Peyer's patch (tissue), 4 donors: Measurements from ENCODE around the gene LRGUK. TPM values are rescaled to one million over a fixed set of nuclear protein-coding genes. Genes with fewer than 3 reads are reported as not detected.

Experiments used
- DNase-seq, 3 donors: peaks; one replicate each; pipeline ENCODE4 v3.0.0-alpha.2; 2017 to 2019
- H3K27ac ChIP-seq, 4 donors: fragments of 200-600 bp; sonication (generic); one replicate each; pipeline ENCODE4 v1.5.1; 2016 to 2019
- H3K27me3 ChIP-seq, 2 donors: fragments of 200-600 bp; sonication (generic); one replicate each; pipeline ENCODE4 v1.5.1; 2019
- H3K36me3 ChIP-seq, 3 donors: fragments of 200-600 bp; sonication (generic); one replicate each; pipeline ENCODE4 v1.5.1; 2016 to 2019
- H3K4me1 ChIP-seq, 4 donors: fragments of 200-600 bp; sonication (generic); one replicate each; pipeline ENCODE4 v1.5.1; 2016 to 2019
- H3K4me3 ChIP-seq, 4 donors: fragments of 200-600 bp; sonication (generic); 1 replicate in 3 of 4; 2 replicates in 1 of 4; pipeline ENCODE4 v1.5.1; 2016 to 2019; ENCODE audit warnings: mild to moderate bottlenecking in 1 of 4
- H3K9me3 ChIP-seq, 4 donors: fragments of 200-600 bp; sonication (generic); one replicate each; pipeline ENCODE4 v1.5.1; 2016 to 2019; ENCODE audit warnings: mild to moderate bottlenecking in 1 of 4
- POLR2A ChIP-seq, 2 donors: fragments of 450-650 bp; IDR thresholded peaks; one replicate each; pipeline ENCODE4 v1.5.1; 2017; ENCODE audit warnings: antibody characterized with exemption in 2 of 2, mild to moderate bottlenecking in 2 of 2, moderate library complexity in 2 of 2
- total RNA-seq, 4 donors: library from RNA; depleted of rRNA; stranded (reverse); fragments of >200 nt; gene quantifications; one replicate each; pipeline ENCODE4 v1.1.0, GENCODE V29; 2016
- TF ChIP-seq, protein P1 (sequence below), 6 experiments: fragments of 450-650 bp in 4 of 6; fragments of 200-600 bp in 2 of 6; sonication (generic) in 1 of 6; IDR thresholded peaks; one replicate each; pipeline ENCODE4 v1.5.1; 2017 to 2019; ENCODE audit warnings: antibody characterized with exemption in 6 of 6, mild to moderate bottlenecking in 3 of 6, moderate library complexity in 1 of 6

LRGUK gene
- total RNA-seq, 4 donors from 2014 or later, result 0.40 to 3.3 (median 1.0) TPM

DNA sequence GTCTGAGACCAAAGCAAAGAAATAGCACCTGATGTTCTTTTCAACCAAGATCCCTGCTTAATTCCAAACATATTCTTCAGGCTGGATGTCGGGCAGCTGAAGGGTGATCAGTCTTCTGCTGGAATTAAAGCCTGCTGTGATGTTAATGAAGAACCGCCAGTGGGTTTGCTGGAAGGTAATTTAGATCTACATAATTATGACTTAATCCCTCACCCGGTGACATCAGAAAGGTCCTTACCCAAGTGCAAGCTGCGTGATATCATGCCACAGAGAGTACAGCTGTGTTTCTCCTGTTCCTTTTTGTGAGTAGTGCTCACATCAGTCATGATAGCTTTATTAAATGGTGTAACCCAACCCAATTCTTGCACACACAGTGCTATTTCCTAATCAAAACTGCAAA is 29.1 kb upstream of the LRGUK start:
- TF ChIP-seq, protein P1, sequence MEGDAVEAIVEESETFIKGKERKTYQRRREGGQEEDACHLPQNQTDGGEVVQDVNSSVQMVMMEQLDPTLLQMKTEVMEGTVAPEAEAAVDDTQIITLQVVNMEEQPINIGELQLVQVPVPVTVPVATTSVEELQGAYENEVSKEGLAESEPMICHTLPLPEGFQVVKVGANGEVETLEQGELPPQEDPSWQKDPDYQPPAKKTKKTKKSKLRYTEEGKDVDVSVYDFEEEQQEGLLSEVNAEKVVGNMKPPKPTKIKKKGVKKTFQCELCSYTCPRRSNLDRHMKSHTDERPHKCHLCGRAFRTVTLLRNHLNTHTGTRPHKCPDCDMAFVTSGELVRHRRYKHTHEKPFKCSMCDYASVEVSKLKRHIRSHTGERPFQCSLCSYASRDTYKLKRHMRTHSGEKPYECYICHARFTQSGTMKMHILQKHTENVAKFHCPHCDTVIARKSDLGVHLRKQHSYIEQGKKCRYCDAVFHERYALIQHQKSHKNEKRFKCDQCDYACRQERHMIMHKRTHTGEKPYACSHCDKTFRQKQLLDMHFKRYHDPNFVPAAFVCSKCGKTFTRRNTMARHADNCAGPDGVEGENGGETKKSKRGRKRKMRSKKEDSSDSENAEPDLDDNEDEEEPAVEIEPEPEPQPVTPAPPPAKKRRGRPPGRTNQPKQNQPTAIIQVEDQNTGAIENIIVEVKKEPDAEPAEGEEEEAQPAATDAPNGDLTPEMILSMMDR (IDR thresholded peaks at IDR 0.05), result no peak
- no peak for TF ChIP-seq POLR2A (IDR thresholded peaks at IDR 0.05)

DNA sequence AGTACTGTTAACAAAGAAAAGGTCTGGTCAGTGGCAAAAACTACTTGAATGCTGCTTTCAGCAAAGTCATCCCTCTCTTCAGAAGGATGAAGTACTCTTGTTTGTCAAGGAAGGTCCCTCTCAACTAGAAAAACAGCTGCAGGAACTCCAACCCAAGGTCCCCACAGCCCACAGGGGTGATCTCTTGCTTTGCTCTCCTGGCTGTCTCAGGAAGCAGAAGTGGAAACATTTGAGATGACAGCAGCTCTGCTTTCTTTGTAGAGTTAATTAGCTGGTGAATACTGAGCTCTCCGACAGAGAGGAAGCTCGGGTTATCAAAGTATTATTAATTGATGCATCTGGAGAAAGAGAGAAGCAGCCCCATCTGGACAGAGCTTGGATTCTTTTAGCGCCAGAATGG is 25.4 kb upstream of the LRGUK start:
- Histone ChIP-seq H3K36me3 (no peaks in the 10 kb centered on the region), H3K4me1 (no peaks in the 10 kb centered on the region), H3K27ac (no peak overlapping the region), H3K9me3 (no peaks in the 10 kb centered on the region), H3K4me3 (no peak overlapping the region), H3K27me3 (no peaks in the 10 kb centered on the region)
- DNase-seq, result no peak
- TF ChIP-seq, protein P1 (IDR thresholded peaks at IDR 0.05), result no peak
- no peak for TF ChIP-seq POLR2A (IDR thresholded peaks at IDR 0.05)

More for the DNA sequence above, 29.1 kb upstream of the LRGUK start:
- no peak for DNase-seq
- Histone ChIP-seq H3K4me1 (no peaks in the 10 kb centered on the region), H3K4me3 (no peak overlapping the region), H3K27me3 (no peaks in the 10 kb centered on the region), H3K9me3 (no peaks in the 10 kb centered on the region), H3K27ac (no peak overlapping the region), H3K36me3 (no peaks in the 10 kb centered on the region)

DNA sequence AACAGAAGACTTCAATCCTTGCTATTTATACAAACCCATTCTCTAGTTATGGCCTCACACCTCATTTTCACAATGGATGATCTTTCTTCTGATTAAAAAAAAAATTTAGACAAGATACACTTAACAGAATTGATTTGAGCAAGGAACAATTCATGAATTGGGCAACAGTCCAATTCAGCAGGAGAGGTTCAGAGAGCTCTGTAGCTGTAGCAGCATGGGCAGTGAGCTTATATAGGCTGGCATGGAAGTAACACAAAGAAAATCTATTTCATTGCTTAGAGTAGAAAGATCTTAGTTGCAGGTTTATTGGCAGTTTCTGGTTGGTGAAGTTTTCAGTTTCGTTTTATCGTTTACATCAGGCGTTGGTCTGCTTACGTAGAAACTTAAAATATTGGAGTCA is 23.0 kb upstream of the LRGUK start:
- no peaks in the 10 kb centered on the region for H3K4me1 ChIP-seq
- H3K36me3 ChIP-seq, result no peaks in the 10 kb centered on the region
- no peaks in the 10 kb centered on the region for H3K9me3 ChIP-seq
- no peak for DNase-seq
- H3K27ac ChIP-seq, result no peak overlapping the region
- TF ChIP-seq, protein P1 (IDR thresholded peaks at IDR 0.05), result no peak
- TF ChIP-seq POLR2A (IDR thresholded peaks at IDR 0.05), result no peak
- H3K4me3 ChIP-seq, result no peak overlapping the region
- H3K27me3 ChIP-seq, result no peaks in the 10 kb centered on the region

DNA sequence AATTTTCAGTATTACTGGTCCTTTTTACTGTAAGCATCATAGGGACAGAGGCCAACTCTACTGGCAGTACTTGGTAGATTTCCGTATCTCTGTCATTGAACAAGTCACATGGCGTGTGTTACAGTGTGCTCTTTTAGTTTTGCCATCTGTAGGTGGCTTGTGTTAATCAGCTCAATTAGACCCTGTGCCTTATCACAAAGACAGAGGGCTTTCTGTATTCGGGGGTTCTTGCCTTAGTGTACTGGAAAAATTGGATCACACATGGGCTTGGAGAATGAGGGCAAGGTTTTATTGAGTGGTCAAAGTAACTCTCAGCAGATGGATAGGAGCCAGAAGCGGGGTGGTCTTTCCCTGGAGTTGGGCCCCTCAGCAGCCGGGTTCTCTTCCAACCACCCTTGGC is 21.3 kb upstream of the LRGUK start:
- no peaks in the 10 kb centered on the region for H3K4me1 ChIP-seq
- no peak overlapping the region for H3K4me3 ChIP-seq
- no peak for DNase-seq
- no peaks in the 10 kb centered on the region for H3K9me3 ChIP-seq
- H3K36me3 ChIP-seq, result no peaks in the 10 kb centered on the region
- H3K27ac ChIP-seq, result no peak overlapping the region
- H3K27me3 ChIP-seq, result no peaks in the 10 kb centered on the region
- TF ChIP-seq, protein P1 (IDR thresholded peaks at IDR 0.05), result no peak
- no peak for TF ChIP-seq POLR2A (IDR thresholded peaks at IDR 0.05)

DNA sequence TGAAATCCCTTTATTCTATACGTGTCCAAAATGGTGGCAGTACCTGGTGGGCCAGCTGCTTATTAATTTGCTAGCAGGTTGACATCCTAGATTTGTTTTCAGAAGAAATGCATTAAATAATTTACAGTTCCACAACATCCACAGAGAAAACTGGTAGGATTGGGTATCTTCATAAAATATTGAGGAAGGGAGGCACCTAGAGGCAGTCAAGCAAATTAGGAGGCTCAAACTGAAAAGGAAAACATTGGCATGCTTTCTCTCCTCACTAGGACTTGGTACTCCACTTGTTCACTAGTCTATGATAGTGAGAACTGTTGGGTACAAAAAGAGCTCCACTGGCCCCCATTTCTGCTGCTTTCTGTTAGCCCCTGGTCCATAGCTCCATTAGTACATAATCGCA is 18.3 kb upstream of the LRGUK start:
- no peaks in the 10 kb centered on the region for H3K9me3 ChIP-seq
- no peak overlapping the region for H3K4me3 ChIP-seq
- H3K27ac ChIP-seq, result no peak overlapping the region
- H3K36me3 ChIP-seq, result no peaks in the 10 kb centered on the region
- TF ChIP-seq POLR2A (IDR thresholded peaks at IDR 0.05), result no peak
- TF ChIP-seq, protein P1 (IDR thresholded peaks at IDR 0.05), result no peak
- H3K27me3 ChIP-seq, result no peaks in the 10 kb centered on the region
- H3K4me1 ChIP-seq, result no peaks in the 10 kb centered on the region
- no peak for DNase-seq

DNA sequence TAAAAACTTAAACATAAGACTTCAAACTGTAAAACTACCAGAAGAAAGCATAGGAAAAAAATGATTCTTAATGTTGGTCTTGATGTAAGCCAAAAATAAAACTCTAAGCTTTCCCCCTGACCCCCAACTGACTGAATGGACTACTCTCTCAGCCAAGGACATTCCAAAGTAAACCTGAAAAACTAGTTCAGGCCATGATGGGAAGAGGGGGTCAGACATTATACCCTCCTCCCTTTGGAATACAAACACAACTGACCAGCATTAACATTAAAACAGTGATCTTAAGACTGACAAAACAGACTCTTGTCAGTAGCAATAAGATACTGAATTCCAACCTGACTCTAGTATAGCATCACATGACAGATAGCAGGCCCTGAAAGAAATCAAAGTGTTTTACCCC is 13.5 kb upstream of the LRGUK start:
- TF ChIP-seq POLR2A (IDR thresholded peaks at IDR 0.05), result no peak
- TF ChIP-seq, protein P1 (IDR thresholded peaks at IDR 0.05), result no peak
- Histone ChIP-seq H3K4me3 (no peak overlapping the region), H3K27ac (no peak overlapping the region), H3K27me3 (no peaks in the 10 kb centered on the region), H3K9me3 (no peaks in the 10 kb centered on the region), H3K36me3 (no peaks in the 10 kb centered on the region), H3K4me1 (no peaks in the 10 kb centered on the region)
- no peak for DNase-seq
